ENCODE results near the gene SLC25A1. TPM values are rescaled to one million over a fixed set of nuclear protein-coding genes. Genes with fewer than 3 reads are reported as not detected.
A peak's percentile ranks its signal among the peaks of the same experiment; 100 is the strongest.

SLC25A1 gene
- total and polyA plus RNA-seq, 10 of the 15 experiments (the other 5 are each of a cell fraction or from before 2014, with no cell fraction given), result 2.3 to 79.0 (median 30.3) TPM

DNA sequence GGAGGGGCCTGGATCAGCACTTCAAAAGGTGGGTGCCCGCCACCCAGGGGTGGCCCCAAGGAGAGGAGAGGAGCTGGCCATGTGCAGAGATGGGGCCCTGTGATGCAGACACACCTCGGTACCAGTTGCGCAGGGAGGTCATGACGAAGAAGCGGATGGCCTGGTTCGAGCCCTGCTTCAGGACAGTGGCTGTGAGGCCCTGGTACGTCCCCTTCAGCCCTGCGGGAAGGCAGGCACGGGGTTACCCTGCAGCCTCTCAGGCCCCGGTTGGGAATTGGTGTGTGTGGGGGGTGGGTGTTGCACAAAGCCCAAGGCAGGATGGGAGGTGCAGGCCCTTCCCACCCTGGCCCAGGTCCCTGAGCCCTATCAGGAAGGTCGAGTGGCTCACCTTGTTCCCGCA, 1.8 kb downstream of the SLC25A1 start:
- ChIA-PET SMC1A (ENCODE audit: uncharacterized antibody, unreplicated experiment) (no interaction called here), CTCF (no interaction called here), RAD21 (ENCODE audit: unreplicated experiment) (no interaction called here), POLR2A (no interaction called here)
- FAIRE-seq (no peak), ATAC-seq (no peak), DNase-seq (ENCODE audit: low read depth, low spot score) (no peak)
- Histone ChIP-seq H2AFZ (ENCODE audit: control insufficient read depth, low read depth, low read length) (no peak overlapping the region), H3K4me3 (peak overlapping the region; percentile 76), H3K36me3 (ENCODE audit: control insufficient read depth in 2 of 2, insufficient read depth in 2 of 2, low read length in 1 of 2) (peaks cover 0 to 1% of the 10 kb centered on the region in 2 experiments; a peak in 2 of 4 replicates), H3K79me2 (ENCODE audit: control insufficient read depth, insufficient read depth, low read length) (peaks cover 43% of the 10 kb centered on the region), H3K9ac (ENCODE audit: control insufficient read depth, insufficient read depth, low read length) (no peak overlapping the region; the same call in 1 of the 2 replicates), H3K4me2 (ENCODE audit: control insufficient read depth, insufficient read depth) (peak overlapping the region; percentile 84), H3K9me3 (replicated peaks; ENCODE audit: control insufficient read depth, insufficient read depth, low read length) (no peaks in the 10 kb centered on the region), H3K4me1 (ENCODE audit: control insufficient read depth, insufficient read depth, low read length) (peaks cover 32% of the 10 kb centered on the region), H4K20me1 (ENCODE audit: control insufficient read depth, insufficient read depth) (no peaks in the 10 kb centered on the region), H3K27me3 (replicated peaks in 1 of 2; ENCODE audit: control insufficient read depth in 2 of 2, insufficient read depth in 2 of 2, low read length in 1 of 2) (no peaks in the 10 kb centered on the region), H3K27ac (ENCODE audit: control insufficient read depth, insufficient read depth) (no peak overlapping the region)
- BruUV-seq (replicated peaks), result no TSS peak
- intact Hi-C loops (cut with micrococcal nuclease; ENCODE audit: unreplicated experiment), result loop anchor here (5.0 kb wide), 2 partner anchors 256 to 271 kb away; partner anchors contain the start of genes C22orf39, HIRA and MRPL40
- in situ Hi-C loops (cut with MboI), result no loop called here
- WGBS (ENCODE audit: insufficient coverage, insufficient replicate concordance, low lambda C conversion rate, missing lambda C conversion rate), result 93% methylated on average over 12 of the region's 12 CpGs
- TF ChIP-seq SMAD5 (IDR thresholded peaks at IDR 0.05; ENCODE audit: low read depth), result no peak
- no peak for TF ChIP-seq SRF (IDR thresholded peaks at IDR 0.05; ENCODE audit: low read depth in 2 of 2, low read length in 2 of 2)
- TF ChIP-seq CHD2 (IDR thresholded peaks at IDR 0.05; ENCODE audit: borderline replicate concordance, low read depth, low read length), result no peak
- TF ChIP-seq, protein P1, sequence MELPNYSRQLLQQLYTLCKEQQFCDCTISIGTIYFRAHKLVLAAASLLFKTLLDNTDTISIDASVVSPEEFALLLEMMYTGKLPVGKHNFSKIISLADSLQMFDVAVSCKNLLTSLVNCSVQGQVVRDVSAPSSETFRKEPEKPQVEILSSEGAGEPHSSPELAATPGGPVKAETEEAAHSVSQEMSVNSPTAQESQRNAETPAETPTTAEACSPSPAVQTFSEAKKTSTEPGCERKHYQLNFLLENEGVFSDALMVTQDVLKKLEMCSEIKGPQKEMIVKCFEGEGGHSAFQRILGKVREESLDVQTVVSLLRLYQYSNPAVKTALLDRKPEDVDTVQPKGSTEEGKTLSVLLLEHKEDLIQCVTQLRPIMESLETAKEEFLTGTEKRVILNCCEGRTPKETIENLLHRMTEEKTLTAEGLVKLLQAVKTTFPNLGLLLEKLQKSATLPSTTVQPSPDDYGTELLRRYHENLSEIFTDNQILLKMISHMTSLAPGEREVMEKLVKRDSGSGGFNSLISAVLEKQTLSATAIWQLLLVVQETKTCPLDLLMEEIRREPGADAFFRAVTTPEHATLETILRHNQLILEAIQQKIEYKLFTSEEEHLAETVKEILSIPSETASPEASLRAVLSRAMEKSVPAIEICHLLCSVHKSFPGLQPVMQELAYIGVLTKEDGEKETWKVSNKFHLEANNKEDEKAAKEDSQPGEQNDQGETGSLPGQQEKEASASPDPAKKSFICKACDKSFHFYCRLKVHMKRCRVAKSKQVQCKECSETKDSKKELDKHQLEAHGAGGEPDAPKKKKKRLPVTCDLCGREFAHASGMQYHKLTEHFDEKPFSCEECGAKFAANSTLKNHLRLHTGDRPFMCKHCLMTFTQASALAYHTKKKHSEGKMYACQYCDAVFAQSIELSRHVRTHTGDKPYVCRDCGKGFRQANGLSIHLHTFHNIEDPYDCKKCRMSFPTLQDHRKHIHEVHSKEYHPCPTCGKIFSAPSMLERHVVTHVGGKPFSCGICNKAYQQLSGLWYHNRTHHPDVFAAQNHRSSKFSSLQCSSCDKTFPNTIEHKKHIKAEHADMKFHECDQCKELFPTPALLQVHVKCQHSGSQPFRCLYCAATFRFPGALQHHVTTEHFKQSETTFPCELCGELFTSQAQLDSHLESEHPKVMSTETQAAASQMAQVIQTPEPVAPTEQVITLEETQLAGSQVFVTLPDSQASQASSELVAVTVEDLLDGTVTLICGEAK (IDR thresholded peaks at IDR 0.05; ENCODE audit: borderline replicate concordance), result no peak
- TF ChIP-seq KAT2A (conservative IDR thresholded peaks at IDR 0.05; ENCODE audit: control insufficient read depth, low read depth, low read length), result no peak
- TF ChIP-seq POLR2AphosphoS2 (IDR thresholded peaks at IDR 0.05; ENCODE audit: low read depth, low read length), result no peak
- TF ChIP-seq POLR2AphosphoS5 (IDR thresholded peaks at IDR 0.05; ENCODE audit: low read length), result no peak
- no peak for TF ChIP-seq KLF5 (IDR thresholded peaks at IDR 0.05; ENCODE audit: partially characterized antibody)
- TF ChIP-seq ZNF274 (IDR thresholded peaks at IDR 0.05; ENCODE audit: insufficient read depth, insufficient read length), result no peak
- TF ChIP-seq, protein P2, sequence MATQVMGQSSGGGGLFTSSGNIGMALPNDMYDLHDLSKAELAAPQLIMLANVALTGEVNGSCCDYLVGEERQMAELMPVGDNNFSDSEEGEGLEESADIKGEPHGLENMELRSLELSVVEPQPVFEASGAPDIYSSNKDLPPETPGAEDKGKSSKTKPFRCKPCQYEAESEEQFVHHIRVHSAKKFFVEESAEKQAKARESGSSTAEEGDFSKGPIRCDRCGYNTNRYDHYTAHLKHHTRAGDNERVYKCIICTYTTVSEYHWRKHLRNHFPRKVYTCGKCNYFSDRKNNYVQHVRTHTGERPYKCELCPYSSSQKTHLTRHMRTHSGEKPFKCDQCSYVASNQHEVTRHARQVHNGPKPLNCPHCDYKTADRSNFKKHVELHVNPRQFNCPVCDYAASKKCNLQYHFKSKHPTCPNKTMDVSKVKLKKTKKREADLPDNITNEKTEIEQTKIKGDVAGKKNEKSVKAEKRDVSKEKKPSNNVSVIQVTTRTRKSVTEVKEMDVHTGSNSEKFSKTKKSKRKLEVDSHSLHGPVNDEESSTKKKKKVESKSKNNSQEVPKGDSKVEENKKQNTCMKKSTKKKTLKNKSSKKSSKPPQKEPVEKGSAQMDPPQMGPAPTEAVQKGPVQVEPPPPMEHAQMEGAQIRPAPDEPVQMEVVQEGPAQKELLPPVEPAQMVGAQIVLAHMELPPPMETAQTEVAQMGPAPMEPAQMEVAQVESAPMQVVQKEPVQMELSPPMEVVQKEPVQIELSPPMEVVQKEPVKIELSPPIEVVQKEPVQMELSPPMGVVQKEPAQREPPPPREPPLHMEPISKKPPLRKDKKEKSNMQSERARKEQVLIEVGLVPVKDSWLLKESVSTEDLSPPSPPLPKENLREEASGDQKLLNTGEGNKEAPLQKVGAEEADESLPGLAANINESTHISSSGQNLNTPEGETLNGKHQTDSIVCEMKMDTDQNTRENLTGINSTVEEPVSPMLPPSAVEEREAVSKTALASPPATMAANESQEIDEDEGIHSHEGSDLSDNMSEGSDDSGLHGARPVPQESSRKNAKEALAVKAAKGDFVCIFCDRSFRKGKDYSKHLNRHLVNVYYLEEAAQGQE (IDR thresholded peaks at IDR 0.05; ENCODE audit: low read depth, low read length), result no peak
- TF ChIP-seq MTA3 (IDR thresholded peaks at IDR 0.05; ENCODE audit: borderline replicate concordance, low read length), result no peak
- TF ChIP-seq, protein P3, sequence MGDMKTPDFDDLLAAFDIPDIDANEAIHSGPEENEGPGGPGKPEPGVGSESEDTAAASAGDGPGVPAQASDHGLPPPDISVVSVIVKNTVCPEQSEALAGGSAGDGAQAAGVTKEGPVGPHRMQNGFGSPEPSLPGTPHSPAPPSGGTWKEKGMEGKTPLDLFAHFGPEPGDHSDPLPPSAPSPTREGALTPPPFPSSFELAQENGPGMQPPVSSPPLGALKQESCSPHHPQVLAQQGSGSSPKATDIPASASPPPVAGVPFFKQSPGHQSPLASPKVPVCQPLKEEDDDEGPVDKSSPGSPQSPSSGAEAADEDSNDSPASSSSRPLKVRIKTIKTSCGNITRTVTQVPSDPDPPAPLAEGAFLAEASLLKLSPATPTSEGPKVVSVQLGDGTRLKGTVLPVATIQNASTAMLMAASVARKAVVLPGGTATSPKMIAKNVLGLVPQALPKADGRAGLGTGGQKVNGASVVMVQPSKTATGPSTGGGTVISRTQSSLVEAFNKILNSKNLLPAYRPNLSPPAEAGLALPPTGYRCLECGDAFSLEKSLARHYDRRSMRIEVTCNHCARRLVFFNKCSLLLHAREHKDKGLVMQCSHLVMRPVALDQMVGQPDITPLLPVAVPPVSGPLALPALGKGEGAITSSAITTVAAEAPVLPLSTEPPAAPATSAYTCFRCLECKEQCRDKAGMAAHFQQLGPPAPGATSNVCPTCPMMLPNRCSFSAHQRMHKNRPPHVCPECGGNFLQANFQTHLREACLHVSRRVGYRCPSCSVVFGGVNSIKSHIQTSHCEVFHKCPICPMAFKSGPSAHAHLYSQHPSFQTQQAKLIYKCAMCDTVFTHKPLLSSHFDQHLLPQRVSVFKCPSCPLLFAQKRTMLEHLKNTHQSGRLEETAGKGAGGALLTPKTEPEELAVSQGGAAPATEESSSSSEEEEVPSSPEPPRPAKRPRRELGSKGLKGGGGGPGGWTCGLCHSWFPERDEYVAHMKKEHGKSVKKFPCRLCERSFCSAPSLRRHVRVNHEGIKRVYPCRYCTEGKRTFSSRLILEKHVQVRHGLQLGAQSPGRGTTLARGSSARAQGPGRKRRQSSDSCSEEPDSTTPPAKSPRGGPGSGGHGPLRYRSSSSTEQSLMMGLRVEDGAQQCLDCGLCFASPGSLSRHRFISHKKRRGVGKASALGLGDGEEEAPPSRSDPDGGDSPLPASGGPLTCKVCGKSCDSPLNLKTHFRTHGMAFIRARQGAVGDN (IDR thresholded peaks at IDR 0.05), result no peak
- no peak for TF ChIP-seq IRF4 (IDR thresholded peaks at IDR 0.05; ENCODE audit: low read depth, low read length)
- no peak for TF ChIP-seq SMAD1 (IDR thresholded peaks at IDR 0.05; ENCODE audit: low read depth, partially characterized antibody)

Measured in GM12878 (cell line).